ENCODE data around the gene USP4. TPM values are rescaled to one million over a fixed set of nuclear protein-coding genes. Genes with fewer than 3 reads are reported as not detected.

Gene USP4
- total and polyA plus RNA-seq, 2 experiments from 2014 or later: 16.9 to 20.3 TPM

- peaks cover 66% of the 10 kb centered on the region for H3K36me3 Mint-ChIP-seq (ENCODE audit: low read depth)
- no peaks in the 10 kb centered on the region for H3K9me3 Mint-ChIP-seq
- H3K4me1 ChIP-seq (ENCODE audit: insufficient read depth): no peaks in the 10 kb centered on the region
- H3F3A ChIP-seq (replicated peaks; ENCODE audit: low read depth): no peaks in the 10 kb centered on the region
- peaks cover 1% of the 10 kb centered on the region for H3K27me3 Mint-ChIP-seq (ENCODE audit: insufficient read depth, low read depth, poor library complexity)
- H3K36me3 ChIP-seq (ENCODE audit: insufficient read depth): peaks cover 26% of the 10 kb centered on the region
- no peaks in the 10 kb centered on the region for H3K4me1 Mint-ChIP-seq
- H3K4me3 ChIP-seq: no peak overlapping the region
- H4K20me1 ChIP-seq (replicated peaks; ENCODE audit: insufficient read depth): no peaks in the 10 kb centered on the region
- H3K27me3 ChIP-seq (ENCODE audit: insufficient read depth): no peaks in the 10 kb centered on the region
- H3K27ac Mint-ChIP-seq: no peak overlapping the region
- H3K4me2 ChIP-seq: no peak overlapping the region
- no peaks in the 10 kb centered on the region for H3K9me2 ChIP-seq (ENCODE audit: insufficient read depth)
- no peak for DNase-seq (ENCODE audit: low spot score)
- no peak for ATAC-seq
- no peak overlapping the region for H3K27ac ChIP-seq (ENCODE audit: low read depth)
- H3K4me3 Mint-ChIP-seq: no peak overlapping the region
- TF ChIP-seq, protein P1, sequence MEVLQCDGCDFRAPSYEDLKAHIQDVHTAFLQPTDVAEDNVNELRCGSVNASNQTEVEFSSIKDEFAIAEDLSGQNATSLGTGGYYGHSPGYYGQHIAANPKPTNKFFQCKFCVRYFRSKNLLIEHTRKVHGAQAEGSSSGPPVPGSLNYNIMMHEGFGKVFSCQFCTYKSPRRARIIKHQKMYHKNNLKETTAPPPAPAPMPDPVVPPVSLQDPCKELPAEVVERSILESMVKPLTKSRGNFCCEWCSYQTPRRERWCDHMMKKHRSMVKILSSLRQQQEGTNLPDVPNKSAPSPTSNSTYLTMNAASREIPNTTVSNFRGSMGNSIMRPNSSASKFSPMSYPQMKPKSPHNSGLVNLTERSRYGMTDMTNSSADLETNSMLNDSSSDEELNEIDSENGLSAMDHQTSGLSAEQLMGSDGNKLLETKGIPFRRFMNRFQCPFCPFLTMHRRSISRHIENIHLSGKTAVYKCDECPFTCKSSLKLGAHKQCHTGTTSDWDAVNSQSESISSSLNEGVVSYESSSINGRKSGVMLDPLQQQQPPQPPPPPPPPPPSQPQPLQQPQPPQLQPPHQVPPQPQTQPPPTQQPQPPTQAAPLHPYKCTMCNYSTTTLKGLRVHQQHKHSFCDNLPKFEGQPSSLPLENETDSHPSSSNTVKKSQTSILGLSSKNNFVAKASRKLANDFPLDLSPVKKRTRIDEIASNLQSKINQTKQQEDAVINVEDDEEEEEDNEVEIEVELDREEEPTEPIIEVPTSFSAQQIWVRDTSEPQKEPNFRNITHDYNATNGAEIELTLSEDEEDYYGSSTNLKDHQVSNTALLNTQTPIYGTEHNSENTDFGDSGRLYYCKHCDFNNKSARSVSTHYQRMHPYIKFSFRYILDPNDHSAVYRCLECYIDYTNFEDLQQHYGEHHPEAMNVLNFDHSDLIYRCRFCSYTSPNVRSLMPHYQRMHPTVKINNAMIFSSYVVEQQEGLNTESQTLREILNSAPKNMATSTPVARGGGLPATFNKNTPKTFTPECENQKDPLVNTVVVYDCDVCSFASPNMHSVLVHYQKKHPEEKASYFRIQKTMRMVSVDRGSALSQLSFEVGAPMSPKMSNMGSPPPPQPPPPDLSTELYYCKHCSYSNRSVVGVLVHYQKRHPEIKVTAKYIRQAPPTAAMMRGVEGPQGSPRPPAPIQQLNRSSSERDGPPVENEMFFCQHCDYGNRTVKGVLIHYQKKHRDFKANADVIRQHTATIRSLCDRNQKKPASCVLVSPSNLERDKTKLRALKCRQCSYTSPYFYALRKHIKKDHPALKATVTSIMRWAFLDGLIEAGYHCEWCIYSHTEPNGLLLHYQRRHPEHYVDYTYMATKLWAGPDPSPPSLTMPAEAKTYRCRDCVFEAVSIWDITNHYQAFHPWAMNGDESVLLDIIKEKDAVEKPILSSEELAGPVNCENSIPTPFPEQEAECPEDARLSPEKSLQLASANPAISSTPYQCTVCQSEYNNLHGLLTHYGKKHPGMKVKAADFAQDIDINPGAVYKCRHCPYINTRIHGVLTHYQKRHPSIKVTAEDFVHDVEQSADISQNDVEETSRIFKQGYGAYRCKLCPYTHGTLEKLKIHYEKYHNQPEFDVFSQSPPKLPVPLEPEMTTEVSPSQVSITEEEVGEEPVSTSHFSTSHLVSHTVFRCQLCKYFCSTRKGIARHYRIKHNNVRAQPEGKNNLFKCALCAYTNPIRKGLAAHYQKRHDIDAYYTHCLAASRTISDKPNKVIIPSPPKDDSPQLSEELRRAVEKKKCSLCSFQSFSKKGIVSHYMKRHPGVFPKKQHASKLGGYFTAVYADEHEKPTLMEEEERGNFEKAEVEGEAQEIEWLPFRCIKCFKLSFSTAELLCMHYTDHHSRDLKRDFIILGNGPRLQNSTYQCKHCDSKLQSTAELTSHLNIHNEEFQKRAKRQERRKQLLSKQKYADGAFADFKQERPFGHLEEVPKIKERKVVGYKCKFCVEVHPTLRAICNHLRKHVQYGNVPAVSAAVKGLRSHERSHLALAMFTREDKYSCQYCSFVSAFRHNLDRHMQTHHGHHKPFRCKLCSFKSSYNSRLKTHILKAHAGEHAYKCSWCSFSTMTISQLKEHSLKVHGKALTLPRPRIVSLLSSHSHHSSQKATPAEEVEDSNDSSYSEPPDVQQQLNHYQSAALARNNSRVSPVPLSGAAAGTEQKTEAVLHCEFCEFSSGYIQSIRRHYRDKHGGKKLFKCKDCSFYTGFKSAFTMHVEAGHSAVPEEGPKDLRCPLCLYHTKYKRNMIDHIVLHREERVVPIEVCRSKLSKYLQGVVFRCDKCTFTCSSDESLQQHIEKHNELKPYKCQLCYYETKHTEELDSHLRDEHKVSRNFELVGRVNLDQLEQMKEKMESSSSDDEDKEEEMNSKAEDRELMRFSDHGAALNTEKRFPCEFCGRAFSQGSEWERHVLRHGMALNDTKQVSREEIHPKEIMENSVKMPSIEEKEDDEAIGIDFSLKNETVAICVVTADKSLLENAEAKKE (CRISPR knock-in tag; IDR thresholded peaks at IDR 0.05): no peak
- TF ChIP-seq ZNF331 (CRISPR knock-in tag; IDR thresholded peaks at IDR 0.05; ENCODE audit: low read depth) (no peak), NANOG (IDR thresholded peaks at IDR 0.05; ENCODE audit: borderline replicate concordance) (no peak), STAT1 (IDR thresholded peaks at IDR 0.05; ENCODE audit: unreplicated experiment) (no peak), JUNB (IDR thresholded peaks at IDR 0.05; ENCODE audit: unreplicated experiment) (no peak), ZNF114 (CRISPR knock-in tag; IDR thresholded peaks at IDR 0.05) (no peak), EZH2phosphoT487 (IDR thresholded peaks at IDR 0.05; ENCODE audit: unreplicated experiment) (no peak), CREB1 (CRISPR knock-in tag; IDR thresholded peaks at IDR 0.05; ENCODE audit: low read depth) (no peak), POLR2AphosphoS5 (IDR thresholded peaks at IDR 0.05; ENCODE audit: low read depth) (no peak), EZH2 (IDR thresholded peaks at IDR 0.05; ENCODE audit: low read depth, unreplicated experiment) (no peak)
- TF ChIP-seq, protein P2, sequence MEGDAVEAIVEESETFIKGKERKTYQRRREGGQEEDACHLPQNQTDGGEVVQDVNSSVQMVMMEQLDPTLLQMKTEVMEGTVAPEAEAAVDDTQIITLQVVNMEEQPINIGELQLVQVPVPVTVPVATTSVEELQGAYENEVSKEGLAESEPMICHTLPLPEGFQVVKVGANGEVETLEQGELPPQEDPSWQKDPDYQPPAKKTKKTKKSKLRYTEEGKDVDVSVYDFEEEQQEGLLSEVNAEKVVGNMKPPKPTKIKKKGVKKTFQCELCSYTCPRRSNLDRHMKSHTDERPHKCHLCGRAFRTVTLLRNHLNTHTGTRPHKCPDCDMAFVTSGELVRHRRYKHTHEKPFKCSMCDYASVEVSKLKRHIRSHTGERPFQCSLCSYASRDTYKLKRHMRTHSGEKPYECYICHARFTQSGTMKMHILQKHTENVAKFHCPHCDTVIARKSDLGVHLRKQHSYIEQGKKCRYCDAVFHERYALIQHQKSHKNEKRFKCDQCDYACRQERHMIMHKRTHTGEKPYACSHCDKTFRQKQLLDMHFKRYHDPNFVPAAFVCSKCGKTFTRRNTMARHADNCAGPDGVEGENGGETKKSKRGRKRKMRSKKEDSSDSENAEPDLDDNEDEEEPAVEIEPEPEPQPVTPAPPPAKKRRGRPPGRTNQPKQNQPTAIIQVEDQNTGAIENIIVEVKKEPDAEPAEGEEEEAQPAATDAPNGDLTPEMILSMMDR (conservative IDR thresholded peaks at IDR 0.05; ENCODE audit: low read depth in 2 of 2): no peak
- TF ChIP-seq, protein P3, sequence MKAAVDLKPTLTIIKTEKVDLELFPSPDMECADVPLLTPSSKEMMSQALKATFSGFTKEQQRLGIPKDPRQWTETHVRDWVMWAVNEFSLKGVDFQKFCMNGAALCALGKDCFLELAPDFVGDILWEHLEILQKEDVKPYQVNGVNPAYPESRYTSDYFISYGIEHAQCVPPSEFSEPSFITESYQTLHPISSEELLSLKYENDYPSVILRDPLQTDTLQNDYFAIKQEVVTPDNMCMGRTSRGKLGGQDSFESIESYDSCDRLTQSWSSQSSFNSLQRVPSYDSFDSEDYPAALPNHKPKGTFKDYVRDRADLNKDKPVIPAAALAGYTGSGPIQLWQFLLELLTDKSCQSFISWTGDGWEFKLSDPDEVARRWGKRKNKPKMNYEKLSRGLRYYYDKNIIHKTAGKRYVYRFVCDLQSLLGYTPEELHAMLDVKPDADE (IDR thresholded peaks at IDR 0.05): no peak
- TF ChIP-seq, protein P4, sequence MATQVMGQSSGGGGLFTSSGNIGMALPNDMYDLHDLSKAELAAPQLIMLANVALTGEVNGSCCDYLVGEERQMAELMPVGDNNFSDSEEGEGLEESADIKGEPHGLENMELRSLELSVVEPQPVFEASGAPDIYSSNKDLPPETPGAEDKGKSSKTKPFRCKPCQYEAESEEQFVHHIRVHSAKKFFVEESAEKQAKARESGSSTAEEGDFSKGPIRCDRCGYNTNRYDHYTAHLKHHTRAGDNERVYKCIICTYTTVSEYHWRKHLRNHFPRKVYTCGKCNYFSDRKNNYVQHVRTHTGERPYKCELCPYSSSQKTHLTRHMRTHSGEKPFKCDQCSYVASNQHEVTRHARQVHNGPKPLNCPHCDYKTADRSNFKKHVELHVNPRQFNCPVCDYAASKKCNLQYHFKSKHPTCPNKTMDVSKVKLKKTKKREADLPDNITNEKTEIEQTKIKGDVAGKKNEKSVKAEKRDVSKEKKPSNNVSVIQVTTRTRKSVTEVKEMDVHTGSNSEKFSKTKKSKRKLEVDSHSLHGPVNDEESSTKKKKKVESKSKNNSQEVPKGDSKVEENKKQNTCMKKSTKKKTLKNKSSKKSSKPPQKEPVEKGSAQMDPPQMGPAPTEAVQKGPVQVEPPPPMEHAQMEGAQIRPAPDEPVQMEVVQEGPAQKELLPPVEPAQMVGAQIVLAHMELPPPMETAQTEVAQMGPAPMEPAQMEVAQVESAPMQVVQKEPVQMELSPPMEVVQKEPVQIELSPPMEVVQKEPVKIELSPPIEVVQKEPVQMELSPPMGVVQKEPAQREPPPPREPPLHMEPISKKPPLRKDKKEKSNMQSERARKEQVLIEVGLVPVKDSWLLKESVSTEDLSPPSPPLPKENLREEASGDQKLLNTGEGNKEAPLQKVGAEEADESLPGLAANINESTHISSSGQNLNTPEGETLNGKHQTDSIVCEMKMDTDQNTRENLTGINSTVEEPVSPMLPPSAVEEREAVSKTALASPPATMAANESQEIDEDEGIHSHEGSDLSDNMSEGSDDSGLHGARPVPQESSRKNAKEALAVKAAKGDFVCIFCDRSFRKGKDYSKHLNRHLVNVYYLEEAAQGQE (IDR thresholded peaks at IDR 0.05; ENCODE audit: unreplicated experiment): no peak
- H2AFZ ChIP-seq: no peak overlapping the region
- no peaks in the 10 kb centered on the region for H3K79me2 ChIP-seq (replicated peaks; ENCODE audit: insufficient read depth)
These were observed 55.9 kb downstream of the USP4 start for GRCh38 chr3:49283997-49284396.

Data from GM23338 (cell line).